ENCODE data around the gene CELA3A.
A peak's percentile ranks its signal among the peaks of the same experiment; 100 is the strongest.
"Not testable (repeated sequence)": the region's sequence is repeated elsewhere in the genome, so short reads cannot be mapped to it uniquely, and the experiment has no call there.

Gene CELA3A

GRCh38 chr1:22001409-22001808 is at the start of gene CELA3A:
TSS of gene CELA3A (plus strand) at chr1:22001657. CDS start at chr1:22001675, 18 bp downstream.
- no peak for DNase-seq (ENCODE audit: low read depth in 2 of 2)

GRCh38 chr1:21952786-21953520 is 48.5 kb upstream of the CELA3A start:
- DNase-seq (ENCODE audit: low read depth in 2 of 2), result no peak

- no peak for DNase-seq (ENCODE audit: low read depth in 2 of 2)
Measured at GRCh38 chr1:21955058-21955457, 46.4 kb upstream of the CELA3A start.

GRCh38 chr1:21955501-21956281 is 45.8 kb upstream of the CELA3A start:
- no peak for DNase-seq (ENCODE audit: low read depth in 2 of 2)

- peak; percentile 6 to 29 for DNase-seq (ENCODE audit: low read depth in 2 of 2)
Measured at GRCh38 chr1:21956720-21957552, 44.5 kb upstream of the CELA3A start.

- no peak for DNase-seq (ENCODE audit: low read depth in 2 of 2)
Measured at GRCh38 chr1:21961337-21961736, 40.1 kb upstream of the CELA3A start.

- DNase-seq (ENCODE audit: low read depth in 2 of 2), result no peak
Measured at GRCh38 chr1:21961799-21962198, 39.7 kb upstream of the CELA3A start.

- DNase-seq (ENCODE audit: low read depth in 2 of 2), result peak; percentile 57 to 68
Measured at GRCh38 chr1:21963477-21964217, 37.8 kb upstream of the CELA3A start.

GRCh38 chr1:21966247-21967000 is 35.0 kb upstream of the CELA3A start:
- no peak for DNase-seq (ENCODE audit: low read depth in 2 of 2)

GRCh38 chr1:21967216-21967615 is 34.2 kb upstream of the CELA3A start:
- not testable (repeated sequence) for DNase-seq (ENCODE audit: low read depth in 2 of 2)

GRCh38 chr1:21969066-21969465 is 32.4 kb upstream of the CELA3A start:
- DNase-seq (ENCODE audit: low read depth in 2 of 2), result not testable (repeated sequence)

GRCh38 chr1:21970523-21970922 is 30.9 kb upstream of the CELA3A start:
- DNase-seq (ENCODE audit: low read depth in 2 of 2), result not testable (repeated sequence)

- DNase-seq (ENCODE audit: low read depth in 2 of 2), result not testable (repeated sequence)
Measured at GRCh38 chr1:21972973-21973441, 28.4 kb upstream of the CELA3A start.

GRCh38 chr1:21973948-21974347 is 27.5 kb upstream of the CELA3A start:
- DNase-seq (ENCODE audit: low read depth in 2 of 2), result not testable (repeated sequence)

- DNase-seq (ENCODE audit: low read depth in 2 of 2), result not testable (repeated sequence)
Measured at GRCh38 chr1:21974699-21975098, 26.8 kb upstream of the CELA3A start.

GRCh38 chr1:21975296-21975695 is 26.2 kb upstream of the CELA3A start:
- not testable (repeated sequence) for DNase-seq (ENCODE audit: low read depth in 2 of 2)

- DNase-seq (ENCODE audit: low read depth in 2 of 2), result not testable (repeated sequence)
Measured at GRCh38 chr1:21976703-21977239, 24.7 kb upstream of the CELA3A start, which contains the start of gene CELA3B. TSS of gene CELA3B (plus strand) at chr1:21977022. CDS start at chr1:21977040, 18 bp downstream.

GRCh38 chr1:21978209-21978608 is 23.2 kb upstream of the CELA3A start:
- not testable (repeated sequence) for DNase-seq (ENCODE audit: low read depth in 2 of 2)

- not testable (repeated sequence) for DNase-seq (ENCODE audit: low read depth in 2 of 2)
Measured at GRCh38 chr1:21980515-21981220, 20.8 kb upstream of the CELA3A start.
